A549 (cell line): ENCODE measurements around the gene FMOD. TPM values are rescaled to one million over a fixed set of nuclear protein-coding genes. Genes with fewer than 3 reads are reported as not detected.

Source experiments
- ATAC-seq, 2 experiments: fragments of 200-7000 bp in 1 of 2; fragments of >200 bp in 1 of 2; cut with Nextera tagmentation in 1 of 2; cut with Tn5 transposase in 1 of 2; 3 replicates each; pipeline versions ENCODE4 v1.8.0 to v1.9.1; 2018 to 2020; ENCODE audit warnings: mild to moderate bottlenecking in 1 of 2, moderate library complexity in 1 of 2
- CTCF ChIA-PET: fragments of 300-600 bp; sonication (Branson Sonifier 250); formaldehyde crosslinking; extraction: SDS; loops from one replicate; lab custom pipeline; 2021; ENCODE audit warnings: antibody characterized with exemption, inconsistent platforms; lab: Yijun Ruan, JAX
- POLR2A ChIA-PET: fragments of 350-600 bp; formaldehyde crosslinking; extraction: SDS; loops from one replicate; lab custom pipeline; 2021; ENCODE audit warnings: antibody characterized with exemption, inconsistent platforms; lab: Yijun Ruan, JAX
- DNase-seq, 2 experiments: peaks; one replicate each; pipeline versions ENCODE4 v3.0.0 to v3.0.0-alpha.2; 2011 to 2016; ENCODE audit warnings: low read depth in 1 of 2, low spot score in 1 of 2
- FAIRE-seq: peaks from 2 replicates; lab custom pipeline; 2011; peaks lifted over from hg19 to GRCh38; lab: Jason Lieb, UNC
- H3K27ac ChIP-seq, 2 experiments: fragments of >200 bp; sonication (Bioruptor Twin); formaldehyde crosslinking; 3 replicates each; pipeline ENCODE4 v1.5.1; 2016 to 2017
- H3K4me1 ChIP-seq: fragments of >200 bp; sonication (Bioruptor Twin); formaldehyde crosslinking; 3 replicates; pipeline ENCODE4 v1.6.1; 2016
- H3K4me2 ChIP-seq: fragments of >200 bp; sonication (Bioruptor Twin); formaldehyde crosslinking; 3 replicates; pipeline ENCODE4 v1.6.1; 2016
- H3K4me3 ChIP-seq: fragments of >200 bp; sonication (Bioruptor Twin); formaldehyde crosslinking; 3 replicates; pipeline ENCODE4 v1.5.1; 2016
- H3K9me3 ChIP-seq: fragments of >200 bp; sonication (Bioruptor Twin); formaldehyde crosslinking; 3 replicates; pipeline ENCODE4 v1.6.1; 2016
- CHD2 ChIP-seq: fragments of 150-350 bp; IDR thresholded peaks from 2 replicates; pipeline ENCODE4 v1.6.1; 2014; ENCODE audit warnings: low read length; ENCODE audit not compliant: partially characterized antibody
- EHMT2 ChIP-seq: fragments of 200-600 bp; sonication (generic); IDR thresholded peaks from 2 replicates; pipeline ENCODE4 v1.6.1; 2016; ENCODE audit warnings: antibody characterized with exemption, low read depth, mild to moderate bottlenecking, moderate library complexity
- EP300 ChIP-seq, 2 experiments: fragments of >200 bp; sonication (Bioruptor Twin); formaldehyde crosslinking; IDR thresholded peaks; 2 replicates in 1 of 2; 3 replicates in 1 of 2; pipeline ENCODE4 v1.6.1; 2016 to 2017
- FOXS1 ChIP-seq: fragments of 250-450 bp; sonication (Bioruptor Pico); IDR thresholded peaks from 2 replicates; pipeline ENCODE4 v1.5.0; 2020; ENCODE audit warnings: mild to moderate bottlenecking, moderate library complexity
- GATA3 ChIP-seq: IDR thresholded peaks from 2 replicates; pipeline ENCODE4 v1.6.1; 2012; ENCODE audit warnings: borderline replicate concordance
- HES2 ChIP-seq: fragments of >200 bp; sonication (Bioruptor Twin); formaldehyde crosslinking; IDR thresholded peaks from 2 replicates; pipeline ENCODE4 v1.6.1; 2016
- HOXB5 ChIP-seq: fragments of 250-450 bp; sonication (Bioruptor Pico); IDR thresholded peaks from 2 replicates; pipeline ENCODE4 v1.5.0; 2020; ENCODE audit warnings: mild to moderate bottlenecking, moderate library complexity
- JUNB ChIP-seq: fragments of >200 bp; sonication (Bioruptor Twin); formaldehyde crosslinking; IDR thresholded peaks from 2 replicates; pipeline ENCODE4 v1.6.1; 2016
- KDM1A ChIP-seq: fragments of 200-600 bp; sonication (generic); IDR thresholded peaks from 2 replicates; pipeline ENCODE4 v1.6.1; 2016; ENCODE audit warnings: low read depth, mild to moderate bottlenecking
- NFE2L2 ChIP-seq: fragments of 150-350 bp; conservative IDR thresholded peaks from 2 replicates; pipeline ENCODE4 v1.6.1; 2014; ENCODE audit warnings: low read length
- NPAS2 ChIP-seq: fragments of 250-450 bp; sonication (Bioruptor Pico); IDR thresholded peaks from 2 replicates; pipeline ENCODE4 v1.8.0; 2022; ENCODE audit warnings: mild to moderate bottlenecking, moderate library complexity, borderline replicate concordance
- PHF8 ChIP-seq: fragments of 200-600 bp; sonication (generic); IDR thresholded peaks from 2 replicates; pipeline ENCODE4 v1.6.1; 2016; ENCODE audit warnings: low read depth, mild to moderate bottlenecking, antibody characterized with exemption, moderate library complexity, borderline replicate concordance
- RAD21 ChIP-seq, 2 experiments: fragments of >200 bp in 1 of 2; sonication (Bioruptor Twin) in 1 of 2; formaldehyde crosslinking in 1 of 2; IDR thresholded peaks in 1 of 2; conservative IDR thresholded peaks in 1 of 2; 2 replicates in 1 of 2; 3 replicates in 1 of 2; pipeline ENCODE4 v1.6.1; 2012 to 2018; ENCODE audit warnings: inconsistent platforms in 1 of 2
- RFX5 ChIP-seq: fragments of 450-650 bp; IDR thresholded peaks from 2 replicates; pipeline ENCODE4 v1.7.1; 2014; ENCODE audit warnings: antibody characterized with exemption, mild to moderate bottlenecking, moderate library complexity
- SMC3 ChIP-seq: fragments of >200 bp; sonication (Bioruptor Twin); formaldehyde crosslinking; IDR thresholded peaks from 3 replicates; pipeline ENCODE4 v1.6.1; 2018; ENCODE audit warnings: inconsistent platforms
- SREBF2 ChIP-seq: fragments of 450-650 bp; IDR thresholded peaks from 2 replicates; pipeline ENCODE4 v1.6.1; 2014; ENCODE audit warnings: mild to moderate bottlenecking, moderate library complexity
- TFCP2L1 ChIP-seq: fragments of 250-450 bp; sonication (Bioruptor Pico); IDR thresholded peaks from 2 replicates; pipeline ENCODE4 v1.5.0; 2021; ENCODE audit warnings: mild to moderate bottlenecking
- ZC3H11A ChIP-seq: fragments of 450-650 bp; IDR thresholded peaks from 2 replicates; pipeline ENCODE4 v1.6.1; 2014; ENCODE audit warnings: antibody characterized with exemption, mild to moderate bottlenecking
- WGBS: methylation state at CpG from one replicate; pipeline ENCODE4 v1.1.6; 2017; ENCODE audit errors: missing lambda C conversion rate; 5-methylcytosine and 5-hydroxymethylcytosine counted together
- polyA plus RNA-seq, 4 experiments: library from polyadenylated mRNA; depleted of rRNA in 3 of 4; stranded (reverse); fragments of >200 nt; fragmentation: RNase III in 1 of 4; extraction: RNeasy Plus Mini Kit Qiagen cat#74134 plus additional on column Dnase treatment in 1 of 4; gene quantifications; 2 replicates in 3 of 4; 3 replicates in 1 of 4; pipeline ENCODE4 v1.2.3, GENCODE V29; 2011 to 2017

Gene FMOD
- polyA plus RNA-seq, 2 of the 4 experiments (the other 2 are of a cell fraction), result 0.03 TPM; not detected in 1

- FAIRE-seq (no peak), ATAC-seq (no peak), DNase-seq (no peak)
- no peak for TF ChIP-seq RFX5
- no peak for TF ChIP-seq SMC3
- TF ChIP-seq EHMT2, result no peak
- TF ChIP-seq RAD21 (conservative IDR thresholded peaks at IDR 0.05 in 1 of 2, IDR thresholded peaks at IDR 0.05 in 1 of 2), result no peak
- no peak for TF ChIP-seq NPAS2 (CRISPR knock-in tag)
- no peak for TF ChIP-seq KDM1A
- TF ChIP-seq TFCP2L1 (CRISPR knock-in tag), result no peak
- no peak for TF ChIP-seq EP300 (IDR thresholded peaks at IDR 0.05)
- TF ChIP-seq JUNB, result no peak
- TF ChIP-seq GATA3, result no peak
- TF ChIP-seq SREBF2, result no peak
- no peak for TF ChIP-seq PHF8
- no peak for TF ChIP-seq ZC3H11A
- TF ChIP-seq HOXB5 (CRISPR knock-in tag), result no peak
- no peak for TF ChIP-seq FOXS1 (CRISPR knock-in tag)
- H3K27ac ChIP-seq, result no peak overlapping the region
- no peak overlapping the region for H3K4me2 ChIP-seq
- 48% methylated on average over 3 of the region's 3 CpGs for WGBS
- ChIA-PET POLR2A (interaction anchor here (1.0 kb wide), 1 partner anchor 17 kb away, joined by 3 read pairs; no protein-coding TSS in a partner anchor), CTCF (interaction anchor here (1.2 to 7.1 kb wide), 6 partner anchors 16 to 165 kb away, joined by 3 to 105 read pairs (median 34); partner anchors contain the start of gene BTG2)
- no peaks in the 10 kb centered on the region for H3K9me3 ChIP-seq
- H3K4me1 ChIP-seq, result peaks cover 15% of the 10 kb centered on the region
- no peak overlapping the region for H3K4me3 ChIP-seq
Observed at GRCh38 chr1:203323587-203323986, 27.3 kb downstream of the FMOD start.

GRCh38 chr1:203322500-203323179 lies 28.3 kb downstream of the FMOD start:
- DNase-seq (no peak), FAIRE-seq (no peak), ATAC-seq (no peak)
- H3K4me2 ChIP-seq, result no peak overlapping the region
- no peak overlapping the region for H3K4me3 ChIP-seq
- no peaks in the 10 kb centered on the region for H3K9me3 ChIP-seq
- peaks cover 6% of the 10 kb centered on the region for H3K4me1 ChIP-seq
- no peak overlapping the region for H3K27ac ChIP-seq
- TF ChIP-seq NFE2L2, result no peak
- no peak for TF ChIP-seq CHD2
- no peak for TF ChIP-seq HES2
- ChIA-PET CTCF (interaction anchor here (0.8 to 7.1 kb wide), 3 partner anchors 15 to 165 kb away, joined by 3 to 105 read pairs (median 65); partner anchors contain the start of gene BTG2), POLR2A (no interaction called here)

- H3K4me1 ChIP-seq, result peaks cover 2% of the 10 kb centered on the region; the same call in 2 of the 3 replicates
- WGBS, result 57% methylated on average over 6 of the region's 6 CpGs
- TF ChIP-seq PHF8, result no peak
- TF ChIP-seq, all 56 proteins: peak for 0
- Histone ChIP-seq H3K4me2 (no peak overlapping the region), H3K9me3 (no peaks in the 10 kb centered on the region), H3K4me3 (no peak overlapping the region), H3K27ac (no peak overlapping the region)
- ATAC-seq (no peak), FAIRE-seq (no peak), DNase-seq (no peak)
- POLR2A ChIA-PET, result interaction anchor here (1.1 kb wide), 1 partner anchor 15 kb away, joined by 3 read pairs; no protein-coding TSS in a partner anchor
- CTCF ChIA-PET, result interaction anchor here (0.8 to 7.1 kb wide), 12 partner anchors 11 to 282 kb away, joined by 3 to 105 read pairs (median 4); no protein-coding TSS in a partner anchor
Observed at GRCh38 chr1:203321273-203322052, 29.5 kb downstream of the FMOD start.
